BE2C (cell line): ENCODE measurements around the gene STAP2.
A peak's percentile ranks its signal among the peaks of the same experiment; 100 is the strongest.

Source experiments
- DNase-seq: peaks from one replicate; pipeline ENCODE4 v3.0.0-alpha.2; 2020
- H3K27me3 ChIP-seq: fragments of 250-450 bp; sonication (Bioruptor Pico); 2 replicates; pipeline ENCODE4 v1.5.1; 2020; ENCODE audit warnings: mild to moderate bottlenecking
- H3K36me3 ChIP-seq: fragments of 250-450 bp; sonication (Bioruptor Pico); 2 replicates; pipeline ENCODE4 v1.5.1; 2020; ENCODE audit warnings: mild to moderate bottlenecking
- H3K4me1 ChIP-seq: fragments of 250-450 bp; sonication (Bioruptor Pico); 2 replicates; pipeline ENCODE4 v1.5.1; 2020
- H3K4me3 ChIP-seq: 2 replicates; pipeline ENCODE4 v1.5.1; 2011; ENCODE audit warnings: low read depth, low read length
- H3K9me3 ChIP-seq: fragments of 250-450 bp; sonication (Bioruptor Pico); 2 replicates; pipeline ENCODE4 v1.5.1; 2020
- CTCF ChIP-seq: IDR thresholded peaks from 2 replicates; pipeline ENCODE4 v1.5.1; 2012; ENCODE audit warnings: mild to moderate bottlenecking, low read depth, low read length

Gene STAP2

DNA sequence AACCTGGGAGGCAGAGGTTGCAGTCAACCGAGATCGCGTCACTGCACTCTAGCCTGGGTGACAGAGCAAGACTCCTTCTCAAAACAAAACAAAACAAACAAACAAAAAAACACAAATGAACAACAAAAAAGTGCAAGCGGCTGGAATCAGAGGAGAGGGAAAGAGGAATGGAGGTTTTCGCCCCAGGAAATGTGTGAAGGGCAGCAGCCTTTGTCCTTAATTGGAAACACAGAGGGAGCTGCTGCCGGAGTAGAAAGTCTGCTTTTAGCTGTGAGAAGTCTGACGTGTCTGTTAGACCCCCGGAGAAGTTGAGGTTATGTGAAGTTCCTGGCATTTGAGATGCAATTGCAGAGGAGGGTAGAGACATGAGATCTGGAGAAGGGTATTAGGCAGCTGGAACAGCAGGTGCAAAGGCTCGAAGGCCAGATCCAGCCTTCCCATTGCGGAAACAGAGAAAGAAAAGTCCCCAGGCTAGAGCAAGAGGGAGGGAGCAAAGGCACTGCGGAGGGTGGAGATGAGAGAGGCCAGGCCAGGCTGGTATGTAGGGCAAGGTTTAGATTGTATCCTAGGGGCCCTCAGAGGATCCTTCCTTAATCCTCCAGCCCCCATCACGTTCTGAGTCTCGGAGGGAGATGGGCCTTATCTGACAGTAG is 36.9 kb downstream of the STAP2 start:
- peak; percentile 56 for DNase-seq
- Histone ChIP-seq H3K36me3 (peaks cover 8% of the 10 kb centered on the region; the same call in 1 of the 2 replicates), H3K27me3 (no peaks in the 10 kb centered on the region), H3K4me3 (no peak overlapping the region), H3K9me3 (no peaks in the 10 kb centered on the region), H3K4me1 (peaks cover 8% of the 10 kb centered on the region)
- TF ChIP-seq CTCF: no peak

GRCh38 chr19:4300589-4300988 is 38.0 kb downstream of the STAP2 start:
- Histone ChIP-seq H3K27me3 (no peaks in the 10 kb centered on the region), H3K4me3 (no peak overlapping the region), H3K4me1 (peaks cover 11% of the 10 kb centered on the region), H3K9me3 (no peaks in the 10 kb centered on the region), H3K36me3 (no peaks in the 10 kb centered on the region)
- no peak for TF ChIP-seq CTCF
- DNase-seq: no peak

DNA sequence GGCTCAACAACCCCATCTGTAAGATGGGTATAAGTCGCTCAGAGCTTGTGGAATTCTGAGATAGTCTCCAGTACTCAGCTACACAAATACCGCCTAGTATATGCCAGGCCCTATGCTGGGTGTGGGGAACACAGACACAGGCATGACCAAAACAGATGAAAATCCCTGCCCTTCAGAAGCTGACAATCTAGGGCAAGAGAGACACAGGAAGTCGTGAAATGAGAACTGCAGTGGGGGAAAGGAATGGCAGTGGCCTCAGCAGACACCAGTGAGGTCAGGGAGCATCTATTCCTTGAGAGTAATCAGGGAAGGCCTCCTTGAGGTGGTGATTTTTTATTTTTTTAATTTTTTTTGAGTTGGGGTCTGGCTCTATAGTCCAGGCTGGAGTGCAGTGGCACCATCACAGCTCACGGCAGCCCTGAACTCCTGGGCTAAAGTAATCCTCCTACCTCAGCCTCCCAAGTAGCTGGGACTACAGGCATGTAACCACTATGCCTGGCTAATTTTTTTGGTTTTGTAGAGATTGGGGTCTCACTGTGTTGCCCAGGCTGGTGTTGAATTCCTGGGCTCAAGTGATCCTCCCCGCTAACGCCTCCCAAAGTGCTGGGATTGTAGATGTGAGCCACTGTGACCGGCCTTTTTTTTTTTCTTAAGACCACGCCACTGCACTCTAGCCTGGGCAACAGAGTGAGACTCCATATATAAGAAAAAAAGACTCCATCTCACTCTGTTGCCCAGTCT is 39.6 kb downstream of the STAP2 start:
- DNase-seq: no peak
- no peak for TF ChIP-seq CTCF
- Histone ChIP-seq H3K4me1 (peaks cover 11% of the 10 kb centered on the region), H3K4me3 (no peak overlapping the region), H3K9me3 (no peaks in the 10 kb centered on the region), H3K27me3 (no peaks in the 10 kb centered on the region), H3K36me3 (no peaks in the 10 kb centered on the region)

GRCh38 chr19:4297901-4298809 is 40.5 kb downstream of the STAP2 start:
- H3K4me1 ChIP-seq: peaks cover 11% of the 10 kb centered on the region
- DNase-seq: peak; percentile 43
- no peak overlapping the region for H3K4me3 ChIP-seq

More at GRCh38 chr19:4297901-4298809, 40.5 kb downstream of the STAP2 start:
- TF ChIP-seq CTCF: peak; percentile 33
- Histone ChIP-seq H3K9me3 (no peaks in the 10 kb centered on the region), H3K36me3 (no peaks in the 10 kb centered on the region), H3K27me3 (no peaks in the 10 kb centered on the region)
